WTC11 (cell line): Measurements from ENCODE around the gene SLC25A22.

ENCODE experiments used
- ATF6 ChIP-seq: sonication (generic); formaldehyde crosslinking; IDR thresholded peaks from 2 replicates; pipeline ENCODE4 v1.8.1; 2023; ENCODE audit warnings: mild to moderate bottlenecking, missing genetic modification reagents
- CREB1 ChIP-seq: sonication (generic); formaldehyde crosslinking; IDR thresholded peaks from 2 replicates; pipeline ENCODE4 v1.8.0; 2023; ENCODE audit warnings: mild to moderate bottlenecking, missing genetic modification reagents
- CTCF ChIP-seq: fragments of 200-600 bp; IDR thresholded peaks from 2 replicates; pipeline ENCODE4 v1.8.0; 2022; ENCODE audit warnings: antibody characterized with exemption
- JUN ChIP-seq: sonication (generic); formaldehyde crosslinking; IDR thresholded peaks from 2 replicates; pipeline ENCODE4 v1.8.0; 2023; ENCODE audit warnings: mild to moderate bottlenecking, missing genetic modification reagents

GRCh38 chr11:839280-839623, 41.2 kb upstream of the SLC25A22 start:
- no peak for TF ChIP-seq CTCF
- TF ChIP-seq CREB1 (CRISPR knock-in tag), result no peak
- TF ChIP-seq ATF6 (CRISPR knock-in tag), result no peak
- no peak for TF ChIP-seq JUN (CRISPR knock-in tag)
